GM12872 (cell line): ENCODE measurements around the gene CRIM1.

Experiments
- TF ChIP-seq, protein P1 (sequence below): IDR thresholded peaks from 3 replicates; pipeline ENCODE4 v1.5.1; 2011; ENCODE audit warnings: low read depth, mild to moderate bottlenecking, low read length, moderate library complexity; ENCODE audit not compliant: insufficient read depth

The CRIM1 gene

GRCh38 chr2:36561237-36561944 lies 205.8 kb downstream of the CRIM1 start:
- TF ChIP-seq, protein P1, sequence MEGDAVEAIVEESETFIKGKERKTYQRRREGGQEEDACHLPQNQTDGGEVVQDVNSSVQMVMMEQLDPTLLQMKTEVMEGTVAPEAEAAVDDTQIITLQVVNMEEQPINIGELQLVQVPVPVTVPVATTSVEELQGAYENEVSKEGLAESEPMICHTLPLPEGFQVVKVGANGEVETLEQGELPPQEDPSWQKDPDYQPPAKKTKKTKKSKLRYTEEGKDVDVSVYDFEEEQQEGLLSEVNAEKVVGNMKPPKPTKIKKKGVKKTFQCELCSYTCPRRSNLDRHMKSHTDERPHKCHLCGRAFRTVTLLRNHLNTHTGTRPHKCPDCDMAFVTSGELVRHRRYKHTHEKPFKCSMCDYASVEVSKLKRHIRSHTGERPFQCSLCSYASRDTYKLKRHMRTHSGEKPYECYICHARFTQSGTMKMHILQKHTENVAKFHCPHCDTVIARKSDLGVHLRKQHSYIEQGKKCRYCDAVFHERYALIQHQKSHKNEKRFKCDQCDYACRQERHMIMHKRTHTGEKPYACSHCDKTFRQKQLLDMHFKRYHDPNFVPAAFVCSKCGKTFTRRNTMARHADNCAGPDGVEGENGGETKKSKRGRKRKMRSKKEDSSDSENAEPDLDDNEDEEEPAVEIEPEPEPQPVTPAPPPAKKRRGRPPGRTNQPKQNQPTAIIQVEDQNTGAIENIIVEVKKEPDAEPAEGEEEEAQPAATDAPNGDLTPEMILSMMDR = no peak

DNA sequence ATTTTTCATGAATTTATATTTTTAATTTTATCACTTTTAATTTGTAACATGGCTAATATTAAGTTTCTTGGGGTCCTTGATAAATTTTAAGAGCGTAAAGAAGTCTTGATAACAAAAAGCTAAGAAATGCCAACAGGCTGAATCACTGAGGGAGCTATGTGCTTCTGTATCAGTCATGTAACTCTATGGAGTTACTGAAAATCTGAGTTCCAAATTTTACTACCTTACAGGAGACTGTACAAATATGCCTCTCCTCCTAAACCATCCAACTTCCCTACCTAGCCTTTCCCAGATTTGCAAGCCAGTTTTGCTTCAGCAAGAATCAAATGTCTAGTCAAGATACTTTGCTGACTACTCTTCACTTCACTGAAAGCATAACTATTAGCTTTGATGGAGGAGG lies 206.7 kb downstream of the CRIM1 start:
- TF ChIP-seq, protein P1 = no peak

DNA sequence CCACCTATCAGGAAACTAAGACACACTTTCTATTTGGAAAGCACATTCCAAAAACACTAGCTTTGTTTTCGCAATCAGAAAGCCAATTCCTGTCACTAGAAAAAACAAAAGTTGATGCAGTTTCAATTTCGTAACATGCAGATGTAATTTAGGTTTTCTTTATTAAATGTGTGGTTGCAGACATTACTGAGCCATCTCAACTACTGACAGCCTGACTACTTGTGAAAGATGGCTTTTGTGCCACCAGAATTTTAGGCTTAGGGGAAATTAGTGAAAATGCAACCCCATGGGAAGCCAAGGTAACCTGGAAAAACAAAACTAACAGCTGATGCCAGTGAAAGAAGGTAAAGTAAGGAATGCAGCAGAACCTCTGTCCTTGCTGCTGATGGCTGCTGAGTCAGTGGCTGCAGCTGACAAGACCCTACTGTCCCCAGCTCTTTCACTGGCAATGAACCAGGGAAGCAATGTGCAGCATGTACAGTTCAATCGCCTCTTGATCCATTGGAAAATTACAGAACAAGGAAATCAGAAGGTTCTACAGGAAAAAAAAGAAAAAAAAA lies 207.5 kb downstream of the CRIM1 start:
- TF ChIP-seq, protein P1 = no peak

- TF ChIP-seq, protein P1 = no peak
These were observed 208.9 kb downstream of the CRIM1 start for GRCh38 chr2:36564377-36564930.

- TF ChIP-seq, protein P1 = no peak
These were observed 210.1 kb downstream of the CRIM1 start for GRCh38 chr2:36565712-36566111.

GRCh38 chr2:36566887-36567286 lies 211.3 kb downstream of the CRIM1 start:
- TF ChIP-seq, protein P1 = no peak

- TF ChIP-seq, protein P1 = no peak
These were observed 212.3 kb downstream of the CRIM1 start for GRCh38 chr2:36567711-36568408.
